ENCODE data around the gene OR4Q3. TPM values are rescaled to one million over a fixed set of nuclear protein-coding genes. Genes with fewer than 3 reads are reported as not detected.
"Not testable (repeated sequence)": the region's sequence is repeated elsewhere in the genome, so short reads cannot be mapped to it uniquely, and the experiment has no call there.

OR4Q3 gene
- polyA plus RNA-seq, 1 donor from 2014 or later: not detected

- Histone ChIP-seq H3K9me2 (ENCODE audit: insufficient read depth, low read length) (no peaks in the 10 kb centered on the region), H3K4me2 (ENCODE audit: low read length) (no peak overlapping the region), H3K4me3 (ENCODE audit: low read length) (no peak overlapping the region), H2AFZ (ENCODE audit: low read depth, low read length) (no peak overlapping the region), H3F3A (ENCODE audit: insufficient read depth, low read length, poor library complexity, severe bottlenecking) (no peaks in the 10 kb centered on the region), H4K20me1 (ENCODE audit: insufficient read depth) (no peaks in the 10 kb centered on the region), H3K27me3 (ENCODE audit: insufficient read depth, low read depth, low read length) (no peaks in the 10 kb centered on the region), H3K9me3 (ENCODE audit: low read length) (no peaks in the 10 kb centered on the region), H3K36me3 (ENCODE audit: insufficient read depth, low read length) (no peaks in the 10 kb centered on the region), H3K27ac (ENCODE audit: low read length) (no peak overlapping the region), H3K9ac (ENCODE audit: low read length) (no peak overlapping the region), H3K79me2 (replicated peaks; ENCODE audit: insufficient read depth, low read length) (no peaks in the 10 kb centered on the region)
- TF ChIP-seq EP300 (conservative IDR thresholded peaks at IDR 0.05; ENCODE audit: poor library complexity, severe bottlenecking): no peak
- TF ChIP-seq TAF1 (IDR thresholded peaks at IDR 0.05; ENCODE audit: low read depth): no peak
- TF ChIP-seq EZH2 (IDR thresholded peaks at IDR 0.05; ENCODE audit: borderline replicate concordance, insufficient read depth, low read length, poor library complexity, severe bottlenecking): no peak
- TF ChIP-seq SMC3 (conservative IDR thresholded peaks at IDR 0.05; ENCODE audit: poor library complexity): no peak
- no peak for TF ChIP-seq RAD21 (conservative IDR thresholded peaks at IDR 0.05)
- no peak for TF ChIP-seq REST (IDR thresholded peaks at IDR 0.05; ENCODE audit: borderline replicate concordance)
- no peak for TF ChIP-seq CTCF (IDR thresholded peaks at IDR 0.05; ENCODE audit: poor library complexity, severe bottlenecking)
- TF ChIP-seq MXI1 (conservative IDR thresholded peaks at IDR 0.05; ENCODE audit: poor library complexity, severe bottlenecking): no peak
- no peak for TF ChIP-seq POLR2AphosphoS5 (IDR thresholded peaks at IDR 0.05)
Measured at GRCh38 chr14:19771895-19772430, 28.6 kb downstream of the OR4Q3 start.

GRCh38 chr14:19772454-19772853, 29.1 kb downstream of the OR4Q3 start:
- not testable (repeated sequence) for H3K9ac ChIP-seq (ENCODE audit: low read length); H3K27ac ChIP-seq (ENCODE audit: low read length); H2AFZ ChIP-seq (ENCODE audit: low read depth, low read length); H3K27me3 ChIP-seq (ENCODE audit: insufficient read depth, low read depth, low read length); H3K79me2 ChIP-seq (replicated peaks; ENCODE audit: insufficient read depth, low read length); H3K36me3 ChIP-seq (ENCODE audit: insufficient read depth, low read length); H3K9me3 ChIP-seq (ENCODE audit: low read length); H3F3A ChIP-seq (ENCODE audit: insufficient read depth, low read length, poor library complexity, severe bottlenecking); H3K9me2 ChIP-seq (ENCODE audit: insufficient read depth, low read length); H3K4me2 ChIP-seq (ENCODE audit: low read length); H3K4me3 ChIP-seq (ENCODE audit: low read length); H4K20me1 ChIP-seq (ENCODE audit: insufficient read depth)

GRCh38 chr14:19773204-19773603, 29.8 kb downstream of the OR4Q3 start, which contains the start of gene OR4M1:
TSS of gene OR4M1 (plus strand) at chr14:19773504. CDS start at chr14:19780323, 6,819 bp downstream.
- not testable (repeated sequence) for H3K79me2 ChIP-seq (replicated peaks; ENCODE audit: insufficient read depth, low read length); H3K27ac ChIP-seq (ENCODE audit: low read length); H3K9me2 ChIP-seq (ENCODE audit: insufficient read depth, low read length); H3K4me3 ChIP-seq (ENCODE audit: low read length); H3K4me2 ChIP-seq (ENCODE audit: low read length); H3K27me3 ChIP-seq (ENCODE audit: insufficient read depth, low read depth, low read length); H3K36me3 ChIP-seq (ENCODE audit: insufficient read depth, low read length); H4K20me1 ChIP-seq (ENCODE audit: insufficient read depth); H3K9ac ChIP-seq (ENCODE audit: low read length); H3K9me3 ChIP-seq (ENCODE audit: low read length); H3F3A ChIP-seq (ENCODE audit: insufficient read depth, low read length, poor library complexity, severe bottlenecking); H2AFZ ChIP-seq (ENCODE audit: low read depth, low read length)
